ENCODE measurements around the gene AP5Z1.

The AP5Z1 gene

DNA sequence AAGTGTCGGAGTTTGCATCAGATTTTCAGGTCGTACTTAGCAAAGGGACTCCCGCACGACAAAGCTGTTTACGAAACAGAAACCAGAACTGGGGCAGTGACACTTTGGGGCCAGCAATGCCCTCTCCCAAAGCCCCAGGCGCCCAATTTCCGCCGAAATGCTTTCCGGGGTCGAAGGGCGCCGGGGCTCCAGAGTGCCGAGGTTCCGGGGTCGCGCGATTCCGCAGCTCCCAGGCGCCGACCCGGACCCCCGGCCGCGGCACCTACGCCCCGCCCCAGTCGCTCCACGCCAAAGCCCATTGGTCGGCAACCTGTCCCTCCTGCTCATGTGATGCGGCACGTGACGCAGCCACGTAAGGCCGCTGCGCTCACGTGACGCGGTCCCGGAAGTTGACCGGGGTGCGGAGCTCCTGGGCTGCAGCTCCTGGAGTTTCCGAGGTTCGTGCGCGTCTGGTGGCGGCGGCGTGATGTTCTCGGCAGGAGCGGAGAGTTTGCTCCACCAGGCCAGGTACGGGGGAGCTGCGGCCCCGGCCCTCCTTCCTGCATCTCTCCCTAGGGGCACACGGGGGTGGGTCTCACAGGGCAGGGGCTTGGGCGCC, at the start of gene AP5Z1:
AP5Z1 (plus strand) TSS at position 374 of the 598 bp plus-strand sequence; CDS start at position 467, 93 bp downstream.
- peak; percentile 97 to 100 for DNase-seq

DNA sequence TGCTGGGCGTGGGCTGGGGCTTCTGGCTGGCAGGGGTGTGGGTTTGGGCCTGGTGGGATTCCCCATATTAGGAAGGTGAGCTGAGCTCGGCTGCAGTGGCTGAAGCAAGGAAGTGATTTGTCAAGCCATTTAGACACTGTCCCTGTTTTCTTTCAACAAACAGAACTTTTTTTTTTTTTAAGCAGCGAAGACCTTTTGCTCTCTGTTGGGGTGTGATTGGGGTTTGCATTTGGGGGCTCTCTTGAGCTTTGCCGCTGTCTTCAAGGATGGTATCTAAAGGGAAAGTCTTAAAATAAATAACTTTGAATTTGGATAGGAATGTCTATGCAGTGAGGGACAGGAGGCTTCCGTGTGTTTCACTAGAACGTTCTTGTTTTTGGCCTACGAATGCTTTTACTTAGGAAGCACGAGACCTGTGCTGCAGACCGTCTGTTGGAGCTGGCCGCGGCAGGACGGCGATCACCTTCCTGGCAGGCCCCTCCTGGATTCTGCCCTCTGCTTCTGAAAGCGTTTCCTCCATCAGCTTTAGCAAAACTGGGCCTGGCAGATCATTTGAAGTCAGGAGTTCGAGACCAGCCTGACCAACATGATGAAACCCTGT, 49.5 kb upstream of the AP5Z1 start:
- DNase-seq: no peak

- DNase-seq: no peak
Observed at GRCh38 chr7:4726566-4726965, 48.9 kb upstream of the AP5Z1 start.

GRCh38 chr7:4727914-4728705, 47.3 kb upstream of the AP5Z1 start:
- DNase-seq: no peak

- no peak for DNase-seq
Observed at GRCh38 chr7:4729266-4729665, 46.2 kb upstream of the AP5Z1 start.

DNA sequence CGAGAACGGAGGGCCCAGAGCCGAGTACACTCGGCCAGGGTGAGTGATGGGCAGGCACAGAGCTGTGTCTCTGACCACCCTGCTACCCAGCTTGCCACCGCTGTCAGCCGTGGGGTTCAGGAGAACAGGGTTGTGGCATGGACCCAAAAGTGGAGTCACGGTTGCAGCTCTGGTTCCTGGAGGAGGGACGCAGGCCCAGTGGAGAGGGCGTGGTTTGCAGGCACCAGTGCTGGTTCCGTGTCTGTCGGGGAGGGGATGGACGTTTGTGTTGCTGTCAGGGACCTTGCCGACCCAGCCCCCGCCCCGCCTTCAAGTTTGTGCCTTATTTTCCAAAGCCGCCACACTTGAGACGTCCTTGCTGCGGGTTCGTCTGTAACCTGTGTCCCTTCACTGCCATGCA, 45.1 kb upstream of the AP5Z1 start:
- DNase-seq: no peak

DNA sequence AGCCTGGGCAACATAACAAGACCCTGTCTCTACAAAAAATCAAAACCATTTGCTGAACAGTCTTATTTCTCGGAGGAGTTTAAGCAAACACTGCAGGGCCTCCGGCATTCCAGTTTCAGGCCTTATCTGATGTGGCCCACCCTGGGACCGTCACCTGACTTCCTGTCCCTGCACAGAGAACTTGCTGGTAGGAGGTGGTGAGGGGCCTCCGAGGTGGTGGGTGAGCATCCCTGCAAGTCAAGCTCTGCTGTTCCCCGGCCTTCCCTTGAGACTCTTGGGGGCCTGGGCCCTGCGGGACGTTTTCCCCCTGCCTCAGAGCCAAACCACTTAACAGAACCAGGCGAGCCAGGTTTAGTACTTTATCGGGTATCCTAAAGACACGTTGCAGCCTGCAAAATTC, 44.5 kb upstream of the AP5Z1 start:
- DNase-seq: no peak

GRCh38 chr7:4731803-4732202, 43.6 kb upstream of the AP5Z1 start:
- no peak for DNase-seq

DNA sequence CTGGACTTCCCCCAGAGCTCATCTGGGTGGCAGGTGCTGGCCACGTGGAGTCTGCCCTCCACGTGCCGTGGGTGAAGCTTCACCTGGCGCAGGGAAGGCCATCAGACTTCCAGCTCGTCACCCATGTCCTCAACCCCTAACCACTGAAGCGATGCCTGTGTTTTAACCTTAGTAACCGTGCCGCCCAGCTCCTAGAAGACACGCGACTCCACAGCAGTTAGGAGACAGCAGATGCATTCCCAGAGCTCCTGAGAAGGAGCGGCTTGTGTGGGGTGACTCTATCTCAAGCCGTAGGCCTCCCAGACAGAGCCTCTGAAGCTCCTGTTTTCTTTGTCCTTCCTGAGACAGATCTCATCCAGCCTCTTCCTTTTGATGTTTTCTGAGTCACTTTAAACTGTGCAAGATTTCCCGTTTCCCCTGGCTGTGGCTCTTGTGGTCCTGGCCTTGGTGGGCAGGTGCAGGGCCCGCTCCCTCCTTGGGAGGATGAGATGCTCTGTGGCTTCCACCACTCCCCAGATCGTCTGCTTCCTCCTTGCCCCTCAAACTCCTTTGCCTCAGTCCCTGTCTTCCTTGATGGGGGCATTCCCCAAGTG, 41.4 kb upstream of the AP5Z1 start:
- no peak for DNase-seq

- DNase-seq: no peak
Observed at GRCh38 chr7:4734587-4735345, 40.7 kb upstream of the AP5Z1 start.

- DNase-seq: no peak
Observed at GRCh38 chr7:4737300-4737699, 38.1 kb upstream of the AP5Z1 start.

DNA sequence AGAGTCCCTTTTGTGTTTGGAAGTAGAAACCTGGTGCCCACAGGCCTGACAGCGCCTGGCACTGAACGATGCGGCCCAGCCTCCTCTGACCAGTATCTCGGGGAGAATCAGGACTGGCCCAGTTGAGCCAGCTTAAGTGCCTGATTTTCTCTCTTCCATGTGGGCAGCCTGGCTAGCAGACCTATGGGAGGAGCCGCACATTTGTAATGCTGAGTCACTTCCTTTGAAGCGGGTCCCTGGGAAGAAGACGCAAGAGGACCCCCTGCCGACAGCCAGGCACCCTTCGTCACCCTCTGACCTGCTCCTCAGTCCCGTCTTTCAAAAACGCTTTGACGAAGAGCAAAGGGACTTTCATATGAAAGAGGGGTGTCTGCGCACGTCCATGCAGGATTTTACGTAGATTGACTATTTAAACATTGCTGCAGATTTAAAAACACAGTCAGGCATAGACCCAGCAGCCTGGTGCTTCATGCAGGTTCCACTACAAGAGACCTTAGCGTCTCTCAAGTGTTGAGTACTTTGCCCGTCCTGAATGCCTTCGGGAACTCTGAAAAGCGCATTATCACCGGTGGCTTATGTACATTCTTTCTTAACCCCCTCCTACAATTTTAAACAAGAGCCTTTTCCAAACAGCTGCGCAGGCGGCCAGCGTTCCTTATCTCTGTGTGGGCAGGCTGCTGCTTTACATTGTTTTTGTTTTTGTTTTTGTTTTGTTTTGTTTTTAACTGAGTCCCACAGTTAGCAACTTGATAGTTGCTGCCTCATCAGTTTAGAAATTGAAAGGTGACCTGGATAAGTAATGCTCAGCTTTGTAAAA, 36.5 kb upstream of the AP5Z1 start:
- peak; percentile 82 to 94 for DNase-seq

DNA sequence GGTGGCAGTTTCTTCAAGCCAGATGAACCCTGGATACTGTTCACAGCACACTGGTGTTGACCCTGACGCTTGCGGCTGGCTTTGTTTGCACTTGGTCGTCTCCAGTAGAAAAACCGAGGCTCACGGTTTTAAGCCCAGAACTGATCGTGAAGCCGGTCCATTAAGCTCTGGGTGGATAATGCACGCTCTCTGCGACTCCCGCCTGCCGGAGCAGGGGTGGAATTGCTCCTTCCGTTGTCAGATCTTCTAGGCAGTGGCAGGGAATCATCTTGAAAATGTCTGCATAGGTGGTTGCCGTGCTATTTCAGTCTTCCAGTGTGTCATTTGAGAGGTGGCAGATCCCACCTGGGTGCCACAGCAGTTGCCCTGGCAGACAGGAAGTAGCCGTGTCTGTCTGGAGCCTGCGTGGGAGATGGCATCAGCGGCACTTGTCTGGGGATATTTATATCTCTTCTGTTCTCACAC, 35.9 kb upstream of the AP5Z1 start:
- DNase-seq: peak; percentile 88 to 96

DNA sequence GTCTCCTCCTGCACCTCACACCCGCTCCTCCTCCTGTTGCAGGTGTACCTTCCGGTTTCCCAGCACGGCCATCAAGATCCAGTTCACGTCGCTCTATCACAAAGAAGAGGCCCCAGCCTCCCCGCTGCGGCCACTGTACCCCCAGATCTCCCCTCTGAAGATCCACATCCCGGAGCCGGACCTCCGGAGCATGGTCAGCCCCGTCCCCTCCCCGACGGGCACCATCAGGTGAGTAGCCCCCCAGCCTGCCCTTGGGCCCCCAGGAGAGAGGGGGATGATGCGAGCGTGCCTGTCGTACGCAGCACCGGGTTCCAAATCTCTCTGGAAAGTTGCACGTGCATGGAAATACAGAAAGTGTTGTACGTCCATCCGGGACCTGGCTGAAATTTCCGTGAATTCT, 34.6 kb upstream of the AP5Z1 start:
- DNase-seq: no peak

GRCh38 chr7:4742051-4742573, 33.3 kb upstream of the AP5Z1 start:
- DNase-seq: no peak

DNA sequence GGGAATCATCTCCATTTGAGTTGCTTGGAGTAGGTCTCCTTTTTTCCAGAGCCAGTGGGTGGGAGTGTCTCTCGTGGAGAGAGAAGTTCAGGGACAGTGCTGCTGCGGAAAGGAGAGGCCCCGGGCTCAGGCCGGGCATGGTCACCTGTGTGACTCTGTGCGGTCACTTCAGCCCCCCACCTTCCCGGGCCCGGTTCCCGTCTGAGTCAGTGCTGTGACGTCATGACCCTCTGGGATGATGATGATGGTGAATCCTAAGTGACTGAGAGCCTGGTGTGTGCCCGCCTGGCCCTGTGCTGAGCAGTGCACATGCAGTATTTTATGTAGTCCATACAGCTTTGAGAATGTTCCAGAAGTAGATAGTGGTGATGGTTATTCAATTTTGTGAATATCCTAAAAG, 32.6 kb upstream of the AP5Z1 start:
- no peak for DNase-seq

GRCh38 chr7:4744391-4745264, 30.8 kb upstream of the AP5Z1 start:
- DNase-seq: peak; percentile 98 to 99

GRCh38 chr7:4745265-4745919, 30.0 kb upstream of the AP5Z1 start:
- DNase-seq: no peak

GRCh38 chr7:4745971-4746919, 29.2 kb upstream of the AP5Z1 start:
- DNase-seq: no peak
